M059J (cell line): ENCODE results near the gene RALGPS1. TPM values are rescaled to one million over a fixed set of nuclear protein-coding genes. Genes with fewer than 3 reads are reported as not detected.

ENCODE experiments used
- DNase-seq: peaks from one replicate; pipeline ENCODE4 v3.0.0-alpha.2; 2012; ENCODE audit warnings: low read depth
- total RNA-seq: library from RNA; depleted of rRNA; stranded (reverse); fragments of >200 nt; shearing (Covaris generic); gene quantifications from 2 replicates; pipeline ENCODE4 v1.2.3, GENCODE V29; 2014; rRNA removed

RALGPS1 gene
- total RNA-seq, 1 experiment from 2014 or later = 9.8 TPM

GRCh38 chr9:127256324-127256723, 341.7 kb downstream of the RALGPS1 start:
- no peak for DNase-seq

GRCh38 chr9:127258606-127259471, 344.3 kb downstream of the RALGPS1 start:
- no peak for DNase-seq

GRCh38 chr9:127262602-127263001, 348.0 kb downstream of the RALGPS1 start:
- DNase-seq = no peak

- no peak for DNase-seq
Observed at GRCh38 chr9:127263237-127263636, 348.7 kb downstream of the RALGPS1 start.

GRCh38 chr9:127263664-127264063, 349.1 kb downstream of the RALGPS1 start:
- no peak for DNase-seq

GRCh38 chr9:127264462-127265219, 350.1 kb downstream of the RALGPS1 start, which contains the start of gene GARNL3:
GARNL3 (plus strand) TSS chr9:127264774; CDS start chr9:127264878, 104 bp downstream.
- no peak for DNase-seq

GRCh38 chr9:127267793-127268525, 353.4 kb downstream of the RALGPS1 start:
- no peak for DNase-seq

GRCh38 chr9:127269449-127269848, 354.9 kb downstream of the RALGPS1 start:
- DNase-seq = no peak

Other genes starting within 250 kb of the RALGPS1 start
- gene ZBTB43, start 109.7 kb upstream of the RALGPS1 start, total RNA-seq = 6.4 and 9.3 TPM in 2 replicates
- 1.9 and 4.3 TPM in 2 replicates for gene ZBTB34, start 54.1 kb upstream of the RALGPS1 start, total RNA-seq
- gene ANGPTL2, start 207.9 kb downstream of the RALGPS1 start, total RNA-seq = 11.5 and 15.8 TPM in 2 replicates